Measurements from ENCODE around the gene PROM1.

- no peak for TF ChIP-seq CTCF (IDR thresholded peaks at IDR 0.05; ENCODE audit: poor library complexity)
- no peak for TF ChIP-seq EZH2 (IDR thresholded peaks at IDR 0.05; ENCODE audit: borderline replicate concordance)
Observed at GRCh38 chr4:15926486-15926885, 157.3 kb downstream of the PROM1 start.
